ELF-1 (cell line): ENCODE results near the gene RALGAPA1.

Experiments used
- DNase-seq: peaks from one replicate; pipeline ENCODE4 v3.0.0-alpha.2; 2016; ENCODE audit warnings: low read depth, low spot score

RALGAPA1 gene

DNA sequence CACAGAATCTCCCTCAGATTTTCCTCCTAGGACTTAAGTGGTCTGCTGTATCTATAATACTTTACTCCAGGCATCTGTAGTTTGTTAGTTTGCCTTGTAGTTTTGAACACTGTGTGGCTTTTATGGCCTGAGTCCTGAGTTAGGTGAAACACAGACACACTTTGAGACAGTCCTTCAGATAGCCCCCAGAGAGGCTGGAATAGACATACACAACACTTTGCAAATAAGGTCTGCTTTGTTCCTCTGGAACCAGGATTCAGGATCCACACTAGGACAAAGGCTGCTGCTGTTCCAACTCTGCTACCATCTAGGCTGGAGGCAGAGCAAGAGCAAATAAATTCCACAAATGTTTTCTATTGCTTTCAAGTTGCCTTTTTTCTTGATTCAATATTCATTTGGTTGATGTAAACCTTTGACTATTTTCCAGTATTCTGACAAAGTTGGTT, 316.5 kb downstream of the RALGAPA1 start:
- DNase-seq: no peak
